GM12865 (cell line): Measurements from ENCODE around the gene SMIM27.
"Not testable (repeated sequence)": the region's sequence is repeated elsewhere in the genome, so short reads cannot be mapped to it uniquely, and the experiment has no call there.

Source experiments
- DNase-seq: peaks from one replicate; pipeline ENCODE4 v3.0.0; 2010; ENCODE audit warnings: low read depth
- H3K4me3 ChIP-seq: 2 replicates; pipeline ENCODE4 v1.5.1; 2011; ENCODE audit warnings: mild to moderate bottlenecking, low read depth, low read length, control low read depth
- CTCF ChIP-seq: IDR thresholded peaks from 2 replicates; pipeline ENCODE4 v1.5.1; 2011; ENCODE audit warnings: low read length, control low read depth, low read depth, inconsistent platforms; ENCODE audit not compliant: insufficient read depth; ENCODE audit errors: missing control alignments

The SMIM27 gene

GRCh38 chr9:32552172-32552872, at the start of gene SMIM27, which contains the start of gene TOPORS:
SMIM27 (plus strand) TSS chr9:32552327; CDS start chr9:32552435, 108 bp downstream.
TOPORS (minus strand) TSS chr9:32552586; CDS start chr9:32552436, 150 bp downstream.
- TF ChIP-seq CTCF, result no peak
- peak; percentile 94 for DNase-seq
- peak within 1 kb of the TSS; percentile 71 for H3K4me3 ChIP-seq

- DNase-seq, result no peak
- no peak overlapping the region for H3K4me3 ChIP-seq
- TF ChIP-seq CTCF, result no peak
Measured at GRCh38 chr9:32502464-32502863, 49.7 kb upstream of the SMIM27 start.

- H3K4me3 ChIP-seq, result no peak overlapping the region
Measured at GRCh38 chr9:32503008-32503407, 49.1 kb upstream of the SMIM27 start.

GRCh38 chr9:32508728-32509127, 43.4 kb upstream of the SMIM27 start:
- TF ChIP-seq CTCF, result no peak
- H3K4me3 ChIP-seq, result no peak overlapping the region
- DNase-seq, result no peak

More at GRCh38 chr9:32503008-32503407, 49.1 kb upstream of the SMIM27 start:
- no peak for TF ChIP-seq CTCF
- no peak for DNase-seq

GRCh38 chr9:32516241-32516640, 35.9 kb upstream of the SMIM27 start:
- no peak for TF ChIP-seq CTCF
- no peak for DNase-seq
- no peak overlapping the region for H3K4me3 ChIP-seq

- no peak for DNase-seq
- H3K4me3 ChIP-seq, result no peak overlapping the region
- no peak for TF ChIP-seq CTCF
Measured at GRCh38 chr9:32518276-32518675, 33.9 kb upstream of the SMIM27 start.

- H3K4me3 ChIP-seq, result no peak overlapping the region
- no peak for TF ChIP-seq CTCF
- no peak for DNase-seq
Measured at GRCh38 chr9:32523910-32524309, 28.2 kb upstream of the SMIM27 start.

- DNase-seq, H3K4me3 ChIP-seq: not testable (repeated sequence)
Measured at GRCh38 chr9:32524558-32524891, 27.6 kb upstream of the SMIM27 start.
